ENCODE measurements around the gene MACROD2. TPM values are rescaled to one million over a fixed set of nuclear protein-coding genes. Genes with fewer than 3 reads are reported as not detected.

Gene MACROD2
- total RNA-seq, 2 donors from 2014 or later: 8.3 to 21.8 TPM

DNA sequence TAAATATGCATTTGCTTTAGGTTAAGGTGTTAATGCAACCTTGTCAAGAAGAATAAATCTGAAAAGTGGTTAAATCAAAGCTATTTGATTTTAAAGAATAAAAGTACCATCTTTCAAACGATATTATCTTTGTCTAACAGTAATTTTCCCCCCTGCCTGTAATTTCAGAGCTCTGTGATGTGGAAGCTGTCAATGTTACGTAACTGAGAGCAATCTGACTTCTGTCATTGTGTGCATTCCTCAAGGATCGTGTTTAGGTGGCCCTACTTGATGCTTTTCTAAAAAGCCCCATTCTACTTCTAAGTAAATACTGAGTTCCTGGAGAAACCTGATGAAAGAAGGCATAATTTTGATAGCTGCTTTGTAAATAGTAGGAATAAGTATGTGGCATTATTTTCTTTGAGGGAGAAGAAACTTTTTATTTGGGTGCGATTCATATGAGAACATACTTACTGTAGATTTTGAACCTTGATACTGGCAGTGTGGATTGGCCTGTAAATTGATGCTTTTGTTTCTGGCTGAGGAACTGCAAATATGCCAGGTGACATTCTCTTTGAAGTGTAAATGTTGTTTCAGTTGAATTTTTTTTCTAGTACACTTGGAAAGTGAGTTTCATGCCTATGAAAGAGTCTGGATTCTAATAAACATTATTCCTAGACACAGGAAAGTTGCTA is 871.7 kb downstream of the MACROD2 start:
- WGBS, 2 donors: 64 to 65% methylated on average over 4 of the region's 4 CpGs

DNA sequence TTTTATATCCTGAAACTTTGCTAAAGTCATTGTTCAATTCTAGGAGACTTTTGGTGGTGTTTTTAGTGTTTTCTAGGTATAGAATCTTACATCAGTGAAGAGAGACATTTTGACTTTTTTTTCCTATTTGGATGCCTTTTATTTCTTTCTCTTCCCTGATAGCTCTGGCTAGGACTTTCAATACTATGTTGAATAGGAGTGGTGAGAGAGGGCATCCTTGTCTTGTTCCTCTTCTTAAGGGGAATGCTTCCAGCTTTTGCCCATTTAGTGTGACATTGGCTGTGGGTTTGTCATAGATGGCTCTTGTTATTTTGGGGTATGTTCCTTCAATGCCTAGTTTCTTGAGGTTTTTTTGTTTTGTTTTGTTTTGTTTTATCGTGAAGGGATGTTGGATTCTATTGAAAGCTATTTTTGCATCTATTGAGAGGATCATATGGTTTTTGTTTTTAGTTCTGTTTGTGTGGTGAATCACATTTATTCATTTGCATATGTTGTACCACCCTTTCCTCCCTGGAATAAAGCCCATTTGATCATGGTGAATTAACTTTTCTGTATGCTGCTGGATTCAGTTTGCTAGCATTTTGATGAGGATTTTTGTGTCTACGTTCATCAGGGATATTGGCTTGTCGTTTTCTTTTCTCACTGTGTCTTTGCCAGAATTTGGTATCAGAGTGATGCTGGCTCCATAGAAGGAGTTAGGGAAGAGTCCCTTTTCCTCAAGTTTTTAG is 882.1 kb downstream of the MACROD2 start:
- Histone ChIP-seq H3K4me3 (no peak overlapping the region), H3K27ac (no peak overlapping the region), H3K4me1 (no peaks in the 10 kb centered on the region), H3K9me3 (no peaks in the 10 kb centered on the region), H3K36me3 (replicated peaks in 1 of 2; ENCODE audit: insufficient read depth in 1 of 2, low read depth in 2 of 2) (no peaks in the 10 kb centered on the region), H3K27me3 (no peaks in the 10 kb centered on the region)
- ATAC-seq (no peak), DNase-seq (no peak)
- intact Hi-C loops (cut with DNase I): no loop called here
- TF ChIP-seq, protein P1, sequence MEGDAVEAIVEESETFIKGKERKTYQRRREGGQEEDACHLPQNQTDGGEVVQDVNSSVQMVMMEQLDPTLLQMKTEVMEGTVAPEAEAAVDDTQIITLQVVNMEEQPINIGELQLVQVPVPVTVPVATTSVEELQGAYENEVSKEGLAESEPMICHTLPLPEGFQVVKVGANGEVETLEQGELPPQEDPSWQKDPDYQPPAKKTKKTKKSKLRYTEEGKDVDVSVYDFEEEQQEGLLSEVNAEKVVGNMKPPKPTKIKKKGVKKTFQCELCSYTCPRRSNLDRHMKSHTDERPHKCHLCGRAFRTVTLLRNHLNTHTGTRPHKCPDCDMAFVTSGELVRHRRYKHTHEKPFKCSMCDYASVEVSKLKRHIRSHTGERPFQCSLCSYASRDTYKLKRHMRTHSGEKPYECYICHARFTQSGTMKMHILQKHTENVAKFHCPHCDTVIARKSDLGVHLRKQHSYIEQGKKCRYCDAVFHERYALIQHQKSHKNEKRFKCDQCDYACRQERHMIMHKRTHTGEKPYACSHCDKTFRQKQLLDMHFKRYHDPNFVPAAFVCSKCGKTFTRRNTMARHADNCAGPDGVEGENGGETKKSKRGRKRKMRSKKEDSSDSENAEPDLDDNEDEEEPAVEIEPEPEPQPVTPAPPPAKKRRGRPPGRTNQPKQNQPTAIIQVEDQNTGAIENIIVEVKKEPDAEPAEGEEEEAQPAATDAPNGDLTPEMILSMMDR (IDR thresholded peaks at IDR 0.05): no peak
- TF ChIP-seq POLR2A (IDR thresholded peaks at IDR 0.05): no peak
- 79 to 80% methylated on average over 3 of the region's 3 CpGs for WGBS, 2 donors

More for the DNA sequence above, 871.7 kb downstream of the MACROD2 start:
- ATAC-seq (no peak), DNase-seq (no peak)
- Histone ChIP-seq H3K36me3 (replicated peaks in 1 of 2; ENCODE audit: insufficient read depth in 1 of 2, low read depth in 2 of 2) (no peaks in the 10 kb centered on the region), H3K27ac (no peak overlapping the region), H3K9me3 (no peaks in the 10 kb centered on the region), H3K4me3 (no peak overlapping the region), H3K4me1 (no peaks in the 10 kb centered on the region), H3K27me3 (no peaks in the 10 kb centered on the region)
- intact Hi-C loops (cut with DNase I): no loop called here
- TF ChIP-seq POLR2A (IDR thresholded peaks at IDR 0.05): no peak
- TF ChIP-seq, protein P1 (IDR thresholded peaks at IDR 0.05): no peak

DNA sequence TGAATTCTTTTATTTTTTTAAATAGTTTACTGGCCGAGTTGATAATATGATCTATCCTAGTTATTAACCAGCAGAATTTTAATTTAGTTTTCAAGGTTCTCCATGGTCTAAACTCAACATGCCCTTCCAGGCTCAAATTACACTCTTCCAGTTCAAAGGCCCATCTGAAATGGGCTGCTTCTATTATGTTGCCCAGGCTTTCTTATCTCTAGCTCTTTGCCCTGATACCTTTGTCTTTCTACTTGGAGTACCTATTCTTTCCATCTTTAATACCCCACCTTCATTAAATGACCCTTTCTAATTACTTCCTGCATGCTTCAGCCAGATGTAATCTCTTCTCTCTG is 883.3 kb downstream of the MACROD2 start:
- no peaks in the 10 kb centered on the region for H3K4me1 ChIP-seq
- H3K4me3 ChIP-seq: no peak overlapping the region
- no peaks in the 10 kb centered on the region for H3K27me3 ChIP-seq
- WGBS, 2 donors: 72 to 78% methylated on average over 1 of the region's 1 CpG
- ATAC-seq (no peak), DNase-seq (no peak)
- H3K9me3 ChIP-seq: no peaks in the 10 kb centered on the region
- TF ChIP-seq, protein P1 (IDR thresholded peaks at IDR 0.05): no peak
- no peak for TF ChIP-seq POLR2A (IDR thresholded peaks at IDR 0.05)
- no peak overlapping the region for H3K27ac ChIP-seq
- intact Hi-C loops (cut with DNase I): no loop called here
- H3K36me3 ChIP-seq (replicated peaks in 1 of 2; ENCODE audit: insufficient read depth in 1 of 2, low read depth in 2 of 2): no peaks in the 10 kb centered on the region

DNA sequence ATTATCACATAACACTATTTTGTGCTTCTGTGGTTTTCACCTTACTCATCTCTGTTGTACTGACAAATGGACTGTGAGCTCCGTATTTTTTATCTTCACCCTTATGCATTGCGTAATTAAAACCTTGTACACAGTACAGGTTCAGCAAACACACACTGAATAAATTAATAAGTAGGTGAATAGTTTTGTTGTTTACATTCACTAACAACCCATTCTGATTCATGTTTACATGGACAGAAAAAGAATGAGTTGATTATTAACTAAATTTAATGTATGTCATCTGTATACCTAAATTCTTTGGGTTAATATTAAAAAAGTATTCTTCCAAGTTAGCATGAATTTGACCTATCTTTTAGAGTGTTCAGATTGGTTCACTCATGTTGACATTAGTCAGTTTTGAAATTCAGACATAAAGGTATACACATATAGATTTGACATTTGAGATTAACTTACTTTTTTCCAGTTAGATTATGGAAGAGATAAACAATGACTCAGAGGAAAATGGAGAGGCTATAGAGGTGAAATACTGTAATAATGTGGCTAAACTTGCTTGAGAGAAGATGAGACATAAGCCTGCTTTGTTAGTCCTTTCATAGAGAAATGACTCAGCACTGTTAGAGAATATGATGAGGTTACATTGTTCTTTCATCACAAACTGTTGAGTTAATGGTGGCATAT is 883.8 kb downstream of the MACROD2 start:
- Histone ChIP-seq H3K27ac (no peak overlapping the region), H3K9me3 (no peaks in the 10 kb centered on the region), H3K4me3 (no peak overlapping the region), H3K4me1 (no peaks in the 10 kb centered on the region), H3K27me3 (no peaks in the 10 kb centered on the region), H3K36me3 (replicated peaks in 1 of 2; ENCODE audit: insufficient read depth in 1 of 2, low read depth in 2 of 2) (no peaks in the 10 kb centered on the region)
- 54 to 55% methylated on average over 2 of the region's 2 CpGs for WGBS, 2 donors
- intact Hi-C loops (cut with DNase I): no loop called here
- ATAC-seq (no peak), DNase-seq (no peak)
- no peak for TF ChIP-seq POLR2A (IDR thresholded peaks at IDR 0.05)
- TF ChIP-seq, protein P1 (IDR thresholded peaks at IDR 0.05): no peak

Data from body of pancreas (tissue), 4 donors.